Glutamatergic neuron (in vitro differentiated cells): ENCODE measurements around the gene OSBPL6. TPM values are rescaled to one million over a fixed set of nuclear protein-coding genes. Genes with fewer than 3 reads are reported as not detected.

Experiments used
- DNase-seq: peaks from one replicate; pipeline ENCODE4 v3.0.0; 2022
- H3K27ac Mint-ChIP-seq: one replicate; pipeline ENCODE4 v1.8.0; 2020; ENCODE audit warnings: mild to moderate bottlenecking, mixed read lengths, inconsistent platforms; ENCODE audit not compliant: unreplicated experiment
- H3K27me3 Mint-ChIP-seq: one replicate; pipeline ENCODE4 v1.8.0; 2020; ENCODE audit warnings: mild to moderate bottlenecking, moderate library complexity, mixed read lengths, inconsistent platforms; ENCODE audit not compliant: unreplicated experiment
- H3K36me3 Mint-ChIP-seq: one replicate; pipeline ENCODE4 v1.8.0; 2020; ENCODE audit warnings: mild to moderate bottlenecking, mixed read lengths, inconsistent platforms; ENCODE audit not compliant: unreplicated experiment
- H3K4me1 Mint-ChIP-seq: one replicate; pipeline ENCODE4 v1.8.0; 2020; ENCODE audit warnings: mild to moderate bottlenecking, low read depth, mixed read lengths, inconsistent platforms; ENCODE audit not compliant: unreplicated experiment
- H3K4me3 Mint-ChIP-seq: one replicate; pipeline ENCODE4 v1.8.0; 2020; ENCODE audit warnings: mild to moderate bottlenecking, mixed read lengths, inconsistent platforms; ENCODE audit not compliant: unreplicated experiment
- H3K9me3 Mint-ChIP-seq: one replicate; pipeline ENCODE4 v1.8.0; 2020; ENCODE audit warnings: mild to moderate bottlenecking, moderate library complexity, mixed read lengths, inconsistent platforms; ENCODE audit not compliant: unreplicated experiment
- CTCF ChIP-seq: fragments of 200-600 bp; sonication (generic); IDR thresholded peaks from one replicate; pipeline ENCODE4 v1.5.0; 2021; ENCODE audit not compliant: partially characterized antibody, unreplicated experiment
- total RNA-seq: library from RNA; stranded (reverse); fragmentation: NEBNext Ultra II Directional; extraction: Animal tissue kit (Norgen Biotek cat#: 25700); gene quantifications from one replicate; pipeline ENCODE4 v1.2.1, GENCODE V29; 2021; ENCODE audit not compliant: unreplicated experiment

Gene OSBPL6
- total RNA-seq, 1 donor from 2014 or later = 14.4 TPM

DNA sequence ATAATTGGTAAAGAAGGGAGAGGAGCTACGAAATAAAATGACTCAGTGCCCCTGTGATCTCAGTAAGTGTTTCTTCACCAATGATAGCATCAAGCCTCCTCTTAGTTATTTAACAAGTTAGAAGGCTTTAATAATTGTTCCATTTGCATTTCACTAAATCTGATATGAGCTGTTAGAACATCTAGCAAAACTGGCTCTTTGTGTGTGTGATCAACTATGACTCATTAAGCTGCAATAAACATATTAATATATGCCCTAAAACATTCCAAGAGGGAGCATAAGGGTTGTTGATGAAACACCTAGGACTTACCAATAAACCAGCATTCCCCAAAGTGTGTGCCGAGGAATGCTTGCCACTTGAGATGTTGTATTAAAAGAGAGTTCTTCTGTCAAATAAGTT lies 115.2 kb downstream of the OSBPL6 start:
- peaks cover 5% of the 10 kb centered on the region for H3K27me3 Mint-ChIP-seq
- no peak for TF ChIP-seq CTCF
- no peaks in the 10 kb centered on the region for H3K9me3 Mint-ChIP-seq
- no peak overlapping the region for H3K27ac Mint-ChIP-seq
- peaks cover 4% of the 10 kb centered on the region for H3K4me1 Mint-ChIP-seq
- no peaks in the 10 kb centered on the region for H3K36me3 Mint-ChIP-seq
- no peak for DNase-seq
- H3K4me3 Mint-ChIP-seq = no peak overlapping the region

GRCh38 chr2:178315078-178315477 lies 120.8 kb downstream of the OSBPL6 start:
- Mint-ChIP-seq H3K27ac (no peak overlapping the region), H3K36me3 (no peaks in the 10 kb centered on the region), H3K4me1 (no peaks in the 10 kb centered on the region), H3K27me3 (peaks cover 3% of the 10 kb centered on the region), H3K4me3 (no peak overlapping the region), H3K9me3 (no peaks in the 10 kb centered on the region)
- no peak for DNase-seq
- TF ChIP-seq CTCF = no peak

DNA sequence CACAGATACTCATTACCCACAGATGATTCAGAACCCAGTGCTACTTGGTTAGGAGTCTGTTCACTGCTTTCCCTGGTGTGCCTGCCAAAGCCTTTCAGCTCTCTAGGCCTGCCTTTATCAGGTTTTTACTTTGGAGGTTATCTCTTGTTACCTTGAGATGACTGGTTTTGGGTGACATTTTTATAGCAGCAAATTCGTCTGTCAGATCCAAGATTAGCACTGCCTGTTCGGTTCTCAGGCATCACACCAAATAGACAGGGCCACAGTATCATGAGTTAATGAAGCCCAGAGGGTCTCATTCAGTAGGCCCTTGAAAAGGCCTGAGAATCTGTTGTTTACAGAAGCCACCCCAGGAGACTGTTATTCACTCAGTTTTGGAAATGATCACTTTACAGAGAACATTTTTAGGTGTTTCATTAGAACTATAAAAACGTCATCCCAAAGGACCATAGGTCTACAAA lies 121.2 kb downstream of the OSBPL6 start:
- H3K4me1 Mint-ChIP-seq = no peaks in the 10 kb centered on the region
- H3K4me3 Mint-ChIP-seq = no peak overlapping the region
- no peaks in the 10 kb centered on the region for H3K9me3 Mint-ChIP-seq
- no peak for DNase-seq
- peaks cover 3% of the 10 kb centered on the region for H3K27me3 Mint-ChIP-seq
- H3K36me3 Mint-ChIP-seq = no peaks in the 10 kb centered on the region
- H3K27ac Mint-ChIP-seq = no peak overlapping the region
- TF ChIP-seq CTCF = no peak

DNA sequence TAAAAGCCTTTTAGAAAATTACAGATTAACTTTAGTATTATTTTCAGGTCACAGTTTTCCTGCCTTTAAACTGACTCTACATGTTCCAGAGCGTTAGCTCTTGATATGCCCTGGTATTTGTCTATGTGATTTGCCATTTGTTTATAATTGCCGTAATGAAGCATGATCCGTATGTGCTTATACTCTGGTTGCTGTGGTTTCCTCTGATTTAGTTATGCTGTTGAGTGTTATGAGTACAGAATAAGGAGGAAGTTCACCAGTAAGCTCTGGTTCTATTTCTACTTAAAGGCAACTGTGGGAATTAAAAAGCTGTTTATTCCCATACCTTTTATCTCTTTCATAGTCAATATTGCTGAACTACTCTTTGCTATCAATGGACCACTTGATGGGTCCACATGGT lies 123.5 kb downstream of the OSBPL6 start:
- Mint-ChIP-seq H3K27ac (no peak overlapping the region), H3K4me1 (no peaks in the 10 kb centered on the region), H3K9me3 (no peaks in the 10 kb centered on the region), H3K36me3 (no peaks in the 10 kb centered on the region), H3K4me3 (no peak overlapping the region), H3K27me3 (no peaks in the 10 kb centered on the region)
- DNase-seq = no peak
- no peak for TF ChIP-seq CTCF

- no peak for DNase-seq
- Mint-ChIP-seq H3K4me3 (no peak overlapping the region), H3K27me3 (no peaks in the 10 kb centered on the region), H3K36me3 (no peaks in the 10 kb centered on the region), H3K4me1 (no peaks in the 10 kb centered on the region), H3K27ac (no peak overlapping the region), H3K9me3 (no peaks in the 10 kb centered on the region)
- no peak for TF ChIP-seq CTCF
Observed at GRCh38 chr2:178320011-178320585, 125.8 kb downstream of the OSBPL6 start.
